ENCODE measurements around the gene IFT74. TPM values are rescaled to one million over a fixed set of nuclear protein-coding genes. Genes with fewer than 3 reads are reported as not detected.

IFT74 gene
- total and polyA plus RNA-seq, 9 of the 15 experiments (the other 6 are each of a cell fraction or from before 2014, with no cell fraction given), result 6.1 to 13.2 (median 9.3) TPM

DNA sequence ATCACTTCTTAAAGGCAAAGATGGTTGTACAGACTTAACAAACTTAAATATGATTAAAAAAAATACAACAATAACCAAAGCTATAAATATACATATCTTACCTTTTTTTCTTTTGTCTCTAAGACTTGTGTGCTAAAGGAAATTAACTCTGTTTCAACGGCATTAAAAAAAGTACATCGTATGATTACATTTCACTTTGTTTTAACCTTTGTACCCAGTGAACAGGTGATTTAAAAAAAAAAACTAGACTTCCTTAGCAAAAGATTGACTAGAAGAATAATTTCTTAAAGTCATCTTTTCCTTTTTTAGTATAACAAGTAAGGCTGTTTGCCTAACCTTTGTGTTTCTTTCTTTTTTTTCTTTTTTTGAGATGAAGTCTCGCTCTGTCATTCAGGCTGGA, 49.3 kb downstream of the IFT74 start, which contains the start of gene LRRC19 (continued):
- TF ChIP-seq, protein P1, sequence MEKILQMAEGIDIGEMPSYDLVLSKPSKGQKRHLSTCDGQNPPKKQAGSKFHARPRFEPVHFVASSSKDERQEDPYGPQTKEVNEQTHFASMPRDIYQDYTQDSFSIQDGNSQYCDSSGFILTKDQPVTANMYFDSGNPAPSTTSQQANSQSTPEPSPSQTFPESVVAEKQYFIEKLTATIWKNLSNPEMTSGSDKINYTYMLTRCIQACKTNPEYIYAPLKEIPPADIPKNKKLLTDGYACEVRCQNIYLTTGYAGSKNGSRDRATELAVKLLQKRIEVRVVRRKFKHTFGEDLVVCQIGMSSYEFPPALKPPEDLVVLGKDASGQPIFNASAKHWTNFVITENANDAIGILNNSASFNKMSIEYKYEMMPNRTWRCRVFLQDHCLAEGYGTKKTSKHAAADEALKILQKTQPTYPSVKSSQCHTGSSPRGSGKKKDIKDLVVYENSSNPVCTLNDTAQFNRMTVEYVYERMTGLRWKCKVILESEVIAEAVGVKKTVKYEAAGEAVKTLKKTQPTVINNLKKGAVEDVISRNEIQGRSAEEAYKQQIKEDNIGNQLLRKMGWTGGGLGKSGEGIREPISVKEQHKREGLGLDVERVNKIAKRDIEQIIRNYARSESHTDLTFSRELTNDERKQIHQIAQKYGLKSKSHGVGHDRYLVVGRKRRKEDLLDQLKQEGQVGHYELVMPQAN (IDR thresholded peaks at IDR 0.05; ENCODE audit: borderline replicate concordance), result no peak
- TF ChIP-seq, protein P2, sequence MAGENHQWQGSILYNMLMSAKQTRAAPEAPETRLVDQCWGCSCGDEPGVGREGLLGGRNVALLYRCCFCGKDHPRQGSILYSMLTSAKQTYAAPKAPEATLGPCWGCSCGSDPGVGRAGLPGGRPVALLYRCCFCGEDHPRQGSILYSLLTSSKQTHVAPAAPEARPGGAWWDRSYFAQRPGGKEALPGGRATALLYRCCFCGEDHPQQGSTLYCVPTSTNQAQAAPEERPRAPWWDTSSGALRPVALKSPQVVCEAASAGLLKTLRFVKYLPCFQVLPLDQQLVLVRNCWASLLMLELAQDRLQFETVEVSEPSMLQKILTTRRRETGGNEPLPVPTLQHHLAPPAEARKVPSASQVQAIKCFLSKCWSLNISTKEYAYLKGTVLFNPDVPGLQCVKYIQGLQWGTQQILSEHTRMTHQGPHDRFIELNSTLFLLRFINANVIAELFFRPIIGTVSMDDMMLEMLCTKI (IDR thresholded peaks at IDR 0.05; ENCODE audit: partially characterized antibody), result no peak
- TF ChIP-seq, protein P3, sequence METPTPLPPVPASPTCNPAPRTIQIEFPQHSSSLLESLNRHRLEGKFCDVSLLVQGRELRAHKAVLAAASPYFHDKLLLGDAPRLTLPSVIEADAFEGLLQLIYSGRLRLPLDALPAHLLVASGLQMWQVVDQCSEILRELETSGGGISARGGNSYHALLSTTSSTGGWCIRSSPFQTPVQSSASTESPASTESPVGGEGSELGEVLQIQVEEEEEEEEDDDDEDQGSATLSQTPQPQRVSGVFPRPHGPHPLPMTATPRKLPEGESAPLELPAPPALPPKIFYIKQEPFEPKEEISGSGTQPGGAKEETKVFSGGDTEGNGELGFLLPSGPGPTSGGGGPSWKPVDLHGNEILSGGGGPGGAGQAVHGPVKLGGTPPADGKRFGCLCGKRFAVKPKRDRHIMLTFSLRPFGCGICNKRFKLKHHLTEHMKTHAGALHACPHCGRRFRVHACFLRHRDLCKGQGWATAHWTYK (CRISPR knock-in tag; IDR thresholded peaks at IDR 0.05), result no peak
- TF ChIP-seq SMARCC2 (IDR thresholded peaks at IDR 0.05; ENCODE audit: low read depth), result no peak
- TF ChIP-seq, protein P4, sequence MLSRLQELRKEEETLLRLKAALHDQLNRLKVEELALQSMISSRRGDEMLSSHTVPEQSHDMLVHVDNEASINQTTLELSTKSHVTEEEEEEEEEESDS (CRISPR knock-in tag; IDR thresholded peaks at IDR 0.05), result no peak
- TF ChIP-seq ZNF217 (CRISPR knock-in tag; IDR thresholded peaks at IDR 0.05), result no peak
- TF ChIP-seq ILF3 (IDR thresholded peaks at IDR 0.05; ENCODE audit: borderline replicate concordance), result no peak
- no peak for TF ChIP-seq CBX3 (IDR thresholded peaks at IDR 0.05; ENCODE audit: borderline replicate concordance in 1 of 2, low read length in 2 of 2)
- TF ChIP-seq PPARD (CRISPR knock-in tag; IDR thresholded peaks at IDR 0.05), result no peak
- TF ChIP-seq, protein P5, sequence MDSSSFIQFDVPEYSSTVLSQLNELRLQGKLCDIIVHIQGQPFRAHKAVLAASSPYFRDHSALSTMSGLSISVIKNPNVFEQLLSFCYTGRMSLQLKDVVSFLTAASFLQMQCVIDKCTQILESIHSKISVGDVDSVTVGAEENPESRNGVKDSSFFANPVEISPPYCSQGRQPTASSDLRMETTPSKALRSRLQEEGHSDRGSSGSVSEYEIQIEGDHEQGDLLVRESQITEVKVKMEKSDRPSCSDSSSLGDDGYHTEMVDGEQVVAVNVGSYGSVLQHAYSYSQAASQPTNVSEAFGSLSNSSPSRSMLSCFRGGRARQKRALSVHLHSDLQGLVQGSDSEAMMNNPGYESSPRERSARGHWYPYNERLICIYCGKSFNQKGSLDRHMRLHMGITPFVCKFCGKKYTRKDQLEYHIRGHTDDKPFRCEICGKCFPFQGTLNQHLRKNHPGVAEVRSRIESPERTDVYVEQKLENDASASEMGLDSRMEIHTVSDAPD (CRISPR knock-in tag; IDR thresholded peaks at IDR 0.05), result no peak
- TF ChIP-seq ZNF695 (CRISPR knock-in tag; IDR thresholded peaks at IDR 0.05), result no peak
- no peak for TF ChIP-seq SIRT6 (IDR thresholded peaks at IDR 0.05; ENCODE audit: low read depth, low read length)
